T-helper 2 cell treated with Interferon-gamma antibody and Interleukin-4, amounts not matched to agents 100 ng/mL and 5 ng/mL, for 36 hours (primary cell): ENCODE data around the gene MAP3K7. TPM values are rescaled to one million over a fixed set of nuclear protein-coding genes. Genes with fewer than 3 reads are reported as not detected.

ENCODE experiments used
- intact Hi-C: fragments of 100-400 bp; cut with micrococcal nuclease; formaldehyde crosslinking; loops from one replicate; pipeline ENCODE4 v1.15.1; 2023
- total RNA-seq: library from RNA; stranded (reverse); gene quantifications from 2 replicates; pipeline ENCODE4 v1.2.3, GENCODE V29; 2022

Gene MAP3K7
- total RNA-seq, 1 donor from 2014 or later: 32.9 TPM

DNA sequence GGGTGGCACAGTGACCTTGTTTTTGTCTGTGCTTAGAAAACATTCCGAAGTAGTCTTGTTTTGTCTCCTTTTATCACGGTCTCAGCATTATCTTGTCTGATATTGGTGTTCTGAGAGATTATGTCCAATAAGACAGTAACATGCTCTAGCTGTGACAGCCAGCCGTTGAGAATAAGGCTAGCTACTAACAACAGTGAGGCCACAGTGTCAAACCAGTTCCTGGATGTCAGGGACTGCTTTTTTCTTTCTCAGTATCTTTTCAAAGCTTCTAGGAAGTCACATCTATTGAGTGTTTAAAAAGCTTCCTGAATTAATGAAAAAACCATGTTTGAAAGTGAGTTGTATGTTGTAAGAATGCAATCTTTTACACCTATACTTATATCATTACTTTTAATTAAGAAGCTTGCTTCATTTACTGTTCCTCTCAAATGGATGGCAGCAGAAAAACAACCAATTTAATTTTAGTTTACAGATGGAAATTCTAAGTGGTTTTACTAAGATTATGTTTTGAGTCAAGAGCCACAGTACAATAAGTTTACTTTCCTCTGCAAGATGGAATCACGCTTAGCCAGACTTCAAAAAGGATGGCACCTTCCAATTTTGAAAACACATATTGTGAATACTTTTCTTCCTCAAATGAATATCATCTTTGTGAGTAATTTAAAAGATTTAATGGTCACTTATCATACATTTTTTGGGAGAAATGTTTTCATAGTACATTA is 53.1 kb downstream of the MAP3K7 start:
- intact Hi-C loops: no loop called here

DNA sequence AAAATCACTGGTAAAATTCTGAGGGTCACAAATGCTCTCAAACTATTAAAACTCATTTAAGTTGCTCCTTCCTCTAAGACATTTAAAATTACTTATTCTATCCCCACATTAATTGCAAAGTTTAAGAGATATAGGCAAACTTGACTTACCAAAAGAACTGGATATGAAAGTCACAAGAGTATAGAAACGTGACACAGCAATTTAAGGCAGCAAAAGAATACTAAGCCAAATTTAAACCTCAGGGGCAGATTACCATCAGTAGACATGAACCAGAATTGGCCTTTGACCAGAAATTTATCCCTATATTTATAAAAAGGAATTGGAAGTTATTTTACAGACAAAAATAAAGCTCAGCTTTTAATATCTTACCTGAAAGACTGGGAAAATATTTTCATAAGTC is 56.0 kb downstream of the MAP3K7 start:
- intact Hi-C loops: no loop called here

DNA sequence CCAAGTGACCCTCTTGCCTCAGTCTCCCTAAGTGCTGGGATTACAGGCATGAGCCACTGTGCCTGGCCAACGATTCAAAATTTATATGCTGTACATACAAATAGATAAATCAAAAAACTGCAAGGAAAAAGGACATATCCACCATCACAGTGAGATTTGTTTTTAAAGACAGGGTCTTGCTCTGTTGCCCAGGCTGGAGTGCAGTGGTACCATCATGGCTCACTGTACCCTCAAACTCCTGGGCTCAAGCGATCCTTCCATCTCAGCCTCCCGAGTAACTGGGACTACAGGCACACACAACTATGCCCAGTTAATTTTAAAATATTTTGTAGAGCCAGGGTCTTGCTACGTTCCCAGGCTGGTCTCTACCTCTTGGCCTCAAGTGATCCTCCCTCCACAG is 61.5 kb downstream of the MAP3K7 start:
- intact Hi-C loops: no loop called here

DNA sequence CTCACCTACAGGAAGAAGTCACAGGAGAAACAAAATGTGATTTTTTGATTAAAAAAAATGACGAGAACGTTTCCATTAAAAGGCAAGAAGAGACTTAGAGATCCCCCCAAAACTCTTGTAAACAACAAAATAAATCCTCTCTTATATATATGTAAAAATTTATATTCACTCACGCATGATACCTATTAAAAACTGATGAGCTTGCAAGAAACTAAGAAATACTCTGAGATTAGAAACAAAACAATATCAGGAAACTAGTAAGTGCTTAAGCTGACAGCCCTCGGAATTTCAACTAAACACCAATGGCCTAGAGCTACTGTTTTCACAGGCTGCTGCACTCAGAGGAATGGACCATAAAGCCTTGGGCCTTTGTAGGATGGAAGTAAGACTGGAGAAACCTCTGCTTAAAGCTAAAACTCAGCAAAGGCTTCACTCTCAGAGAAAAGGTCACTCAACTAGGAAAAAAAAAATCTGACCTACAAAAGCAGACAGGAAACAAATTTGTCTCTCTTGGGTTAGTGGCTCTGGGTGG is 63.0 kb downstream of the MAP3K7 start:
- intact Hi-C loops: no loop called here

DNA sequence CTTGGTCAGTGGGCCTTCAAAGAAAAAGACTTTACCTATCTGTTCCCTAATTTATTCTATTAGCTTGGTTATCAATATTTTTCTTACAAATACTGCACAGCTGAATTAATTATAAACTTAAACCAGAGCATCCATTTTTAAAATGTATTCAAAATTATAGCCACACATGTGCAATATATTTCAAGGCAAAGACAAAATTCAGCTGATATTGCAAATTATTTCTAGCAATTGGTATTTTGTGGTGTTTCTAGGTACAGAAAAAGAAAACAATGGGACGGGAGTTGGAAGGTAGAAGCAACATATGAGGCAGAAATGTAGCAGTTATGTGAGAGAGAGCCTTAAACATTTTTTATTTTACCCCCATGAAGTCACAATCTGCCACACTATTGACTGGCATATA is 64.9 kb downstream of the MAP3K7 start:
- intact Hi-C loops: no loop called here

DNA sequence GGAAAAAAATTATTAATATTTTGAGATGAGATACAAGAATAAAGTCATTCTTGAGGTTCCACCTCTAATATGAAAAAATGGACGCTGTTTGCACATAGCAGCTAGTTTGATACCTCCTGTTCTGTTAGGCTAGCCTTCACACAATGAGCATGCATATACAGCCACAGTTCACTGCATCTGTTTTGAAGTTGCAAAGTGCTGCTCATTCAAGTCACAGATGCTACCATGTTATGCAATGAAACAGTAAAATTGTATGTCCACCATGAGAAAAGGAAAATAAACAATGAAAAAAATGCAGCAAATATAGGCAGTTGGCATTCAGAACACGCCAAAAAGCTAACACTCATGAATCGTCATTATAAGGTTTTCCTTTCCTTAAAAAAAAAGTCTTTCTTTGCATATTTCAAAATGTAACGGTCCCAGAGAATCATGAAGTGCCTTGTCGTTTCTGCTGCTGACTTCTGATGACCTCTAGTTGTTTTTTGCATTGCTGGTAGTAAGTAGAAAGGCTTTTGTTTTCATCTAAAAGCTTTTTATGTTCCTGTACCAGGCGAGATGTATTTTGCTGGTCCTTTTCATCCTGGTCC is 70.7 kb downstream of the MAP3K7 start:
- intact Hi-C loops: no loop called here

DNA sequence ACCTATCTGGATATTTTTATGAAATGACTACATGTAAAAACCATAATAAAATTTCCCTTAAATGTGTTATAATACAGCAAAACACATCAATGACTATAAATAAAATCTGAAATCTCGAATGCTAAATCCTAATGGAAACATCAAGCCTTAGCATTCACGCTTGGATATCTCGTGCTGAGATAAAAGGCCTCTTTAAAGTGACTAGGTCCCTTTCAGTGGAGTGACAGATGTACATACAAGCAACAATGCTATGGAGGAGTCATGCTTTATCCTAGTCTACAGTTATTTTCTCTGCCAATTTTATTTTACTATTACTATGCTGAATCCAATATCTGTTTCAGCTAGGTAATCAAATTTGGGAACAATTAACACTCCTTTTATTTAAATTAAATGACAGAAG is 72.4 kb downstream of the MAP3K7 start:
- intact Hi-C loops: no loop called here

DNA sequence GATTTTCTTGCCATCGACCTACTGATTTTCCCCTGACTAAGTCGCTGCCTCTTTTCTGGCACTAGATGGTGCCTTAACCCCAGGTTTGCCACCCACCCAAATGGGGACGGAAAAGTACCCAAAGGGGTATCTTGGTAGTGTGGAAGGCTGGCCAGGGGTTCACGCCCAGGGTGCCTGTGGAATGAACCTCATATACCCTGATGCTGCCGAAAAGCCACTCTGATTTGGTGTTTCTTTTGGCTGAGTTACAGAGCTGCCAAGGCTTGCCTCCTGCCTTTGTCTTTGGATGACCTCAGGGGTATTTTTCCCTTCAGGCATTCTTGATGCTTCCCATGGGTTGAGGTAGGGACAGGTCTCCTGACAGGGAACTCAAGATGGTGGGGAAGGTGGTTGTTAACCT is 78.1 kb downstream of the MAP3K7 start:
- intact Hi-C loops: no loop called here

DNA sequence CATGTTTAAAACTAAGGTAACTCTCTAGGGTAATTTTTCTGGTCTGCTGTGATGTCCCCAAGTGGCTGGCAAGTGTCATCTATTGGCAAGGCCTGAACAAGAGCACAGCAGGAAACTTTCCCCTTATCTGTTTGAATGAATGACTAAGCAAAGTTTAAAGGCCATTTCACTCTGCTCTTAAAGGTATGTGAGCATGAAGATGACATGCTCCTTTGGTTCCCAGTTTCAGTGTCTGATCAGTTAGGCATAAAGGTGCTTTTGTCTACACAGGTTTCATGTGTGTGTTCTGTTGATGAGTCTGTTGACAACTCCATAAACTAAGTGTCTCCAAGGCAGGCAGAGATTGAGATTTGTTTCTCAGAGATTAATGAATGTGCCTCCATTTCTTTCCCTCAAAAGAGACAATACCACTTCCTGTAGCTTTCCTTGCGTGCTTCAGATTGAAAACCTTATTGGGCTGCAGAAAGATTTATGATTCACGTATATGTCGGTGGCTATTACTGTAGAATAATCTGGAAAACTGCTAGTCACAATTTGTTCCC is 83.9 kb downstream of the MAP3K7 start:
- intact Hi-C loops: no loop called here

DNA sequence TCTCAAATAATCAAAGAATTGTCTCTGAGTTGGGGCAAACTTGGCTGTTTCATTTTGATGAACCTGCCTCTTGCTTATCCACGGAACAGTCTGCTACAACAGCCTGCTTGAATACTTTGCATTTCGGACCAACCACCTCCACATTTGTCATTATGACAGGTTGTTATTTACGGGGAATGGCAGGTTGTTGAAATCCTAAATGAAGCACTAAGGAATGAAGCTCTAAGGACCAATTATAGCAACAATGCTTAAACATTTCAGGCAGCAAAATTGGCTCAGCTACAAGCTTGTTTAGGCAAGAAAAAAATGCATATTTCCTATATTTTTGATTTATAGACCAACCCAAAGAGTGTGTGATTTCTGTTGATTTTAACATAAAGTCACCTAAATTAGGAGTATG is 84.5 kb downstream of the MAP3K7 start:
- intact Hi-C loops: no loop called here

DNA sequence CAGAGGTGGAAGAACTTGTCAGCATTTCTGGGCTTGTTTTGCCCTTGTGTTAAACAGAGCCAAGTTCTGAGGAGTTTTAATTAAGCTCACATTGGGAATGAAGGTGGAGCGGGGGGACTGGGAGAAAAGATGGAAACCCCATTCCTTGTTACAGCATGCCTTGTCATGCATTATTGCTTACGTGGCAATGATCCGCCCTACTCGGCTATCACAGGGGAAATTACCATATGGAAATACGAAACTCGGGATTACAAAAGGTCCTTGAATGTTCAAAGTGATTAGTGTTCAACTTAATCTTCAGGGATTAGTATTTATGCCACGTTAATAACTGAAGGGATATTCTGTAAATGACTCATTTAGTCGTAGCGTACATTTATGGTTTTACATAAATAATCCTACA is 86.4 kb downstream of the MAP3K7 start:
- intact Hi-C loops: no loop called here

DNA sequence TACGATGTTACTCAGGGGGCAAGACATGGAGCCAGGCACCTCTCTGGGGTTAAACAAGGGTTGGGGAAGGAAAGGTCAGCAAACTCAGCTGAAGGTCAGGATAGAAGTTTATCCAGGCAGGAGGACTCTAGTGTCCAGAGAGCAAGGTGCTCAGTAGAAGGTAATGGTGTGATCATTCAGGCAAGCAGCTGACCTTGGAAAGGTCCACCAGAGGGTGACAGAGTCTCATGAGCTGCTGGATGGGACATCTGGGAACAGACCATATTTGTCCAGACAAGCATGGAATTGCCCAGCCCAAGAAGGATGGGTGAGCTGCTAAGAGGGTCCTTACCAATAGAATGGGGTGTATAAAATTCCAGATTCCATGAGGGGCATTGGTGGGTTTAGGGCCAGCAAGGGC is 89.5 kb downstream of the MAP3K7 start:
- intact Hi-C loops: no loop called here

DNA sequence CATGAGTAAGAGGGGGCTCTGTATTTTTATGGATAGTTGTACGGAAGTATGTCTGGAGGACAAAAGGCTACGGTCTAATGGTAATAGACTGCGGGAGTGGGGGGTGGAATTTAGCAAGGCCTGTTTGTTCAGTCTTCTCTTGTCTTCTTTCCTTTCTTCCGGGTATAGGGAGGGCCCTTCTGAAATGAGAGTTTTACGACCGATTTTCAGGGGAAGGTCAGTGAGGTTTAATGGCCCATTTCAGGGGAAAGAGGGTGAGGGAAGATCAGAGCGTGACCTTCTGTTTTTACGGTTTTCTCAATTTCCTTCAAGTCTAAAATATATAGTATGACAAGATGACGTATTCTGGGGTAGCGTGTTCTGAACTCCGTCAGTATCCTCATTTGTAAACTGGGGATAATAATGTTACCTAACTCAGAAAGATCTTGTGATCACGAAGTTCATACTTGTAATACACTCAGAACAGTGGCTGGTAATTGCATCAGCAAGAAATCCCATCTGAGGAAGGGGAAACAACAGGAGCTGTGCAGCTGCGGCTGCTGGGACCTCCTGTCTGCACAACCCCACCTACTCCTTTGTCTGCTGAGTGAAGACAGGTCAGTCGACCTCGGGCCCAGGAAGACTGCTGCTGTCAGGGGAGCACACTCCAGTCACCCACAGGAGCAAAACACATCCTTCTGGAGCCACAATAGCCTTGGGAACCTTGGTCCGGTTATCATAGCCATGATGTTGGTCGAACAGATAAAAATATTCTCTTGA is 90.4 kb downstream of the MAP3K7 start:
- intact Hi-C loops: no loop called here

DNA sequence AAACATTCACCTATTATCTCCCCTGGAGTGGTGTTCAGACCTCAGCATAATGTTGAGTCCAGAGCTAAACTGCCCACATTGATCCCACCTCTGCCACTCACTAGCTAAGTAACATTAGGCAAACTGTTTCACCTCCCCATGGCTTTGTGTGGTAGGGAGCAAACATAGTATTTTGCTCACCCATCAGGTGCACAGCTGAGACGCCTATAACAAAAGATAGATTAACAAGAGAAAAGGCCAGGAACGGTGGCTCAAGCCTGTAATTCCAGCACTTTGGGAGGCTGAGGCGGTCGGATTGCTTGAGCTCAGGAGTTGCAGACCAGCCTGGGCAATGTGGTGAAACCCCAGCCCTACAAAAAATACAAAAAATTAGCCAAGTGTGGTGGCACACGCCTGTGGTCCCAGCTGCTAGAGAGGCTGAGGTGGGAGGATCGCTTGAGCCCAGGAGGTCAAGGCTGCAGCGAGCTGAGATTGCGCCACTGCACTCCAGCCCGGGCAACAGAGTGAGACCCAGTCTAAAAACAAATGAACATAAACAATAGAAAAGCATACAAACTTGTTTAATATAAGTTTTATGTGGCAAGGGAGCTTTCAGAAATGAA is 91.6 kb downstream of the MAP3K7 start:
- intact Hi-C loops: no loop called here

DNA sequence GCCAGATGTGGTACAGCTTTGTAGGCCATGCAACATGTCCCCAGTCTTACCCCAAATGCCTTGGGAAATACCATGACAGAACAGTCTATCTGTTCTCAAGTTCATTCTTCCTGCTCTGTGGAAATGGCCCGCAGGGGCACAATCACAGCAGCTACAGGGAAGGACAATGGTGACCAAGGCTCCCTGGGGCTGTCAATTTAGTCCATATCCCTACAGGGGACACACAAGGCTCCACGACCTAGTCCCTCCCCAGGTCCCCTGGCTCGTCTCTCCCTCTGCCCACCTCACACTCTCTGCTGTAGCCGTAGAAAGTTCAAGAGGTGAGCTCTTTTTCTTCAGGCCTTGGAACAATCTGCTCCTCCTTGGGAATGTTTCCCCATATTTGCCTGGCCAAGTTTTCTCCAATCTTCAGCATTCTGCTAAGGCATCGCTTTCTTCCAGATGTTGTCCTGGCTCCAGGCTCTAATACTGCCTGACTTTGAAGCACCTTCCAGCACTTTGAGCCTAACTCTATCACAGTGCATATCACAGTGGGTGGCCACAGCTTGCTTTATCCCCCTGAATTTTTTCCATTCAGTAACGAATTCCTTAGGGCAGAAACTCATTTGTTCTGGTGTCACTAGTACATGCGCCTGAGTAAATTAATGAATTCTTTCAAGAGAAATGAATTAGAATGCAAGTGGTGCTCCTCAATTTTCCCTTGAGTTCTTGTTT is 92.6 kb downstream of the MAP3K7 start:
- intact Hi-C loops: no loop called here

DNA sequence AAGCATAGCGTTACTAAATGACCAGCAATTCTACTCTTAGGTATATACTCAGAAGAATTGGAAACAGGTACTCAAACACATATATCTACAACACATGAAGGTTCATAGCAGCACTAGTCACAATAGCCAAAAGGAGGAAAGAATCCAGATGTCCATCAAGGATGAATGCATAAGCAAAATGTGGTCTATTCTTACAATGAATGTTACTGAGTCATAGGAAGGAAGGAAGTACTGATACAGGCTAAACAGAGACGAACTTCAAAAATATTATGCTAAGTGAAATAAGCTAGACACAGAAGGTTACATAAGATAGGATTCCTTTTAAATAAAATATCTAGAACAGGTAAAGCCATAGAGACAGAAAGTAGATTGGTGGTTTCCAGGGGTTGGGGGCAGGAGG is 93.5 kb downstream of the MAP3K7 start:
- intact Hi-C loops: no loop called here

DNA sequence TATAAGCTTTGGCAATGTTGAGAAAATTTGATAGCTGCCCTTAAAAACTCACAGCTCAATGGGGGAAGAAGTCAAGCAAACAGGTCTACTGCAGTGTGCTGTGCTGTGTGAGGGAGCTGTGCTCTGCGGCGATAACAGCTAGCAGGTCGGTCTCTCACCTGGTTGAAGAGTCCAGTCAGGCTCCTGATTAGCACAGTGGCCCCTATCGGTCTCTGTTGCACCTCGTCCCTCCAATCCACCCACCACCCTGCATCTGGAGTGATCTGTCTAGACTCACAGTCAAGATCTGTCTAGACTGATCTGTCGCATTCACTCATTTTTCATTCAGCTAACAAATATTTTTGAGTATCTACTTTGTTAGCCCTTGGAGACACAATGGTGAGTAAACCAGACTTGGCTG is 94.1 kb downstream of the MAP3K7 start:
- intact Hi-C loops: no loop called here

DNA sequence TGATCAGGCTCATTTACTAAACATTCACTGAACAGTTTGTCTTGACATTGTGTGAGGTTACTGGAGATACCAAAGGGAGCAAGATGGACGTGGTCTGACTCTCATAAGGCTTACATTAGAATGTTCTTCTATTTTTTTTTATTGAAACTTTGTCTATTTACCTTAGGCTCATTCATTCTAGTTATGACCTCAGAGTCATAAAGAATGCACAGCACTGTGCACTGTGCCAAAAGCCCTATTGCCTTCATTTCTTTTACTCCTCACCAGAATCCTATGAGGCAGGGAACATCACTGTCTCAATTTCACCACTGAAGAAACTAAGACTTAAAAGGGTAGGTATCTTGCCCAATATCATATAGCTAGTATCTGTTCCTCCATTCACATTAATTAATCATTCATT is 94.5 kb downstream of the MAP3K7 start:
- intact Hi-C loops: no loop called here

DNA sequence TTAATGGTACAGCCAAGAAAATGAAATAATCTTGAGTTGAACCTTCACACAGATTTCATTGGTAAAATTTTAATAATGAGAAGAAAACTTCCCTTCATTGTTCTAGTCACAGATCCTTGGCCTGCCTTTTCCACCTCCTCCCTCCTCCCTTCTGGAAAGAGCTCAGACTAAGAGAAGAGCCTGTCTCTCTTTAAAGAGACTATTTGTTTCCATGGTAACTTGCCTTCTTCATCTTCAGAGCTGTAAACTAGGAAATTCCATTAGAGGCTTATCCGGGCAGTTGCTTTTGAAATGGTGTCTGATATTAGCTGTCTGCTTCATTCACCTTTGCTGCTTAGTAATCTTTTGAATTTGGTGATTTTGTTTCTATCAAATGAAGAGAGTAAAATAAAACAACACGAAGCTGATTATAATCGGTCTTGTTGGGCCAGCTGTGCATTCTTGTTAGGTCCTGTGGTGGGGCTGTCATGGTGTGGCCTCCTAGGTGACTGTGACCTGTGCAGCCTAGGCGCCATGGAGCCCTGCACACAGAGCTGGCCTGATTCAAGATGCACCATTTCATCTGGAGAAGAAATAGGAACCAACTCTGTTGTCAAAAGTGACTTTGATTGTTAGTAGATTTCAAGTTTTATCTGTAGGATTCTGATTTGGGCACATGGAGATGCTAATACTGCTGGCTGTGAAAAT is 96.7 kb downstream of the MAP3K7 start:
- intact Hi-C loops: no loop called here

DNA sequence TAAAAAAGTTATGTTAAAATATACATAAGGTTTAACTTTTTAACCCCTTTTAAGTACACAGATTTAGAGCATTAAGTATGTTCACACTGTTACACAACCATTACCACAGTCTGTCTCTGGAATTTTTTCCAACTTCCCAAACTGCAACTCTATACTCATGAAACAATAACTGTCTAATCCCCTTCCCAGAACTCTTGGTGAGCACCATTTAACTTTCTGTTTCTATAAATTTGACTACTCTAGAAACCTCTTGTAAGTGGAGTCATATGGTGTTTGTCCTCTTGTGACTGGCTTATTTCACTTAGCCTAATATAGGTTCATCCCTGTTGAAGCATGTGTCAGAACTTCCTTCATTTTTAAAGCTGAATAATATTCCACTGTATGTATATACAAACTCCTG is 98.1 kb downstream of the MAP3K7 start:
- intact Hi-C loops: no loop called here
